ENCODE results near the gene MAPK1IP1L. TPM values are rescaled to one million over a fixed set of nuclear protein-coding genes. Genes with fewer than 3 reads are reported as not detected.

The MAPK1IP1L gene
- total and polyA plus RNA-seq, 2 of the 13 experiments (the other 11 are each of a cell fraction or from before 2014, with no cell fraction given), result 27.8 to 68.4 TPM

- Histone ChIP-seq H3K36me3 (replicated peaks in 1 of 2; ENCODE audit: control insufficient read depth in 1 of 2, insufficient read depth in 2 of 2, low read length in 2 of 2) (peaks cover 10 to 37% of the 10 kb centered on the region in 2 experiments), H3K27me3 (ENCODE audit: control insufficient read depth in 1 of 2, insufficient read depth in 2 of 2, low read length in 2 of 2) (no peaks in the 10 kb centered on the region), H3K4me2 (ENCODE audit: low read depth, low read length) (no peak overlapping the region), H3K27ac (ENCODE audit: extremely low read length, insufficient read depth, low read length) (no peak overlapping the region), H3K9ac (ENCODE audit: insufficient read depth, low read depth, low read length) (no peak overlapping the region), H3K4me3 (replicated peaks in 1 of 3; ENCODE audit: insufficient read depth in 1 of 3, low read depth in 2 of 3, low read length in 3 of 3) (no peak overlapping the region), H3K4me1 (ENCODE audit: insufficient read depth, low read length) (no peaks in the 10 kb centered on the region), H3K9me3 (ENCODE audit: low read length) (no peaks in the 10 kb centered on the region), H2AFZ (ENCODE audit: low read length) (no peak overlapping the region), H3K79me2 (ENCODE audit: insufficient read depth, low read length) (peaks cover 21% of the 10 kb centered on the region), H4K20me1 (ENCODE audit: insufficient read depth, low read length) (no peaks in the 10 kb centered on the region)
- 96% methylated on average over 2 of the region's 2 CpGs for WGBS (ENCODE audit: low lambda C conversion rate)
- no TSS peak for BruUV-seq (replicated peaks)
- CTCF ChIA-PET (ENCODE audit: low intra/inter-chr PET ratio, low total read pairs), result no interaction called here
- FAIRE-seq, result no peak
- POLR2A ChIA-PET, result no interaction called here
- no peak for DNase-seq (ENCODE audit: low spot score)
- in situ Hi-C loops (cut with HindIII; ENCODE audit: extremely low pct_ligation_motif_present, low pct_unique_long_range_greater_than_20kb) (no loop called here), intact Hi-C loops (cut with micrococcal nuclease; ENCODE audit: unreplicated experiment) (no loop called here)
- TF ChIP-seq ZBTB10 (CRISPR knock-in tag; IDR thresholded peaks at IDR 0.05; ENCODE audit: borderline replicate concordance), result no peak
- TF ChIP-seq PHF21A (CRISPR knock-in tag; IDR thresholded peaks at IDR 0.05), result no peak
- no peak for TF ChIP-seq HNRNPH1 (optimal IDR thresholded peaks at IDR 0.05; ENCODE audit: low read depth, low read length)
- no peak for ATAC-seq
Measured at GRCh38 chr14:55065411-55065810, 14.0 kb downstream of the MAPK1IP1L start.

GRCh38 chr14:55066223-55066622 is 14.8 kb downstream of the MAPK1IP1L start:
- BruUV-seq (replicated peaks), result no TSS peak
- no peak for FAIRE-seq
- Histone ChIP-seq H2AFZ (ENCODE audit: low read length) (no peak overlapping the region), H3K4me2 (ENCODE audit: low read depth, low read length) (no peak overlapping the region), H3K9ac (ENCODE audit: insufficient read depth, low read depth, low read length) (no peak overlapping the region), H3K4me1 (ENCODE audit: insufficient read depth, low read length) (no peaks in the 10 kb centered on the region), H3K79me2 (ENCODE audit: insufficient read depth, low read length) (peaks cover 13% of the 10 kb centered on the region), H3K36me3 (replicated peaks in 1 of 2; ENCODE audit: control insufficient read depth in 1 of 2, insufficient read depth in 2 of 2, low read length in 2 of 2) (peaks cover 10 to 37% of the 10 kb centered on the region in 2 experiments), H3K27me3 (ENCODE audit: control insufficient read depth in 1 of 2, insufficient read depth in 2 of 2, low read length in 2 of 2) (no peaks in the 10 kb centered on the region), H3K9me3 (ENCODE audit: low read length) (no peaks in the 10 kb centered on the region), H4K20me1 (ENCODE audit: insufficient read depth, low read length) (no peaks in the 10 kb centered on the region), H3K27ac (ENCODE audit: extremely low read length, insufficient read depth, low read length) (no peak overlapping the region), H3K4me3 (replicated peaks in 1 of 3; ENCODE audit: insufficient read depth in 1 of 3, low read depth in 2 of 3, low read length in 3 of 3) (no peak overlapping the region)
- no peak for DNase-seq (ENCODE audit: low spot score)
- CTCF ChIA-PET (ENCODE audit: low intra/inter-chr PET ratio, low total read pairs), result no interaction called here
- 100% methylated on average over 1 of the region's 1 CpG for WGBS (ENCODE audit: low lambda C conversion rate)
- in situ Hi-C loops (cut with HindIII; ENCODE audit: extremely low pct_ligation_motif_present, low pct_unique_long_range_greater_than_20kb), result no loop called here
- POLR2A ChIA-PET, result interaction anchor here (0.6 to 1.0 kb wide), 2 partner anchors 15 to 39 kb away, joined by 3 to 7 read pairs; partner anchors contain the start of gene MAPK1IP1L
- intact Hi-C loops (cut with micrococcal nuclease; ENCODE audit: unreplicated experiment), result no loop called here
- no peak for ATAC-seq
- TF ChIP-seq ZNF329 (CRISPR knock-in tag; IDR thresholded peaks at IDR 0.05; ENCODE audit: low read depth) (no peak), IKZF1 (IDR thresholded peaks at IDR 0.05) (no peak), MBNL3 (CRISPR knock-in tag; conservative IDR thresholded peaks at IDR 0.05) (no peak), MIER2 (CRISPR knock-in tag; IDR thresholded peaks at IDR 0.05) (no peak), PLSCR1 (CRISPR knock-in tag; IDR thresholded peaks at IDR 0.05; ENCODE audit: borderline replicate concordance) (no peak), ZNF142 (CRISPR knock-in tag; IDR thresholded peaks at IDR 0.05) (no peak), ZNF790 (CRISPR knock-in tag; IDR thresholded peaks at IDR 0.05; ENCODE audit: borderline replicate concordance) (no peak)

Measured in HepG2 (cell line).